NB4 (cell line): ENCODE measurements around the gene SSPN.

Experiments
- MYC ChIP-seq: IDR thresholded peaks from 2 replicates; pipeline ENCODE4 v1.6.1; 2011; ENCODE audit warnings: low read depth, low read length
- POLR2A ChIP-seq: IDR thresholded peaks from 2 replicates; pipeline ENCODE4 v1.6.1; 2011; ENCODE audit warnings: mild to moderate bottlenecking; ENCODE audit not compliant: insufficient read length; ENCODE audit errors: extremely low read depth
- TF ChIP-seq, protein P1 (sequence below): IDR thresholded peaks from one replicate; pipeline ENCODE4 v1.5.1; 2012; ENCODE audit warnings: low read depth, low read length
- TF ChIP-seq, protein P2 (sequence below): IDR thresholded peaks from 2 replicates; pipeline ENCODE4 v1.6.1; 2011; ENCODE audit warnings: low read depth, low read length

GRCh38 chr12:26172539-26172938, 22.8 kb upstream of the SSPN start:
- TF ChIP-seq POLR2A, result no peak
- TF ChIP-seq MYC, result no peak
- TF ChIP-seq, protein P1, sequence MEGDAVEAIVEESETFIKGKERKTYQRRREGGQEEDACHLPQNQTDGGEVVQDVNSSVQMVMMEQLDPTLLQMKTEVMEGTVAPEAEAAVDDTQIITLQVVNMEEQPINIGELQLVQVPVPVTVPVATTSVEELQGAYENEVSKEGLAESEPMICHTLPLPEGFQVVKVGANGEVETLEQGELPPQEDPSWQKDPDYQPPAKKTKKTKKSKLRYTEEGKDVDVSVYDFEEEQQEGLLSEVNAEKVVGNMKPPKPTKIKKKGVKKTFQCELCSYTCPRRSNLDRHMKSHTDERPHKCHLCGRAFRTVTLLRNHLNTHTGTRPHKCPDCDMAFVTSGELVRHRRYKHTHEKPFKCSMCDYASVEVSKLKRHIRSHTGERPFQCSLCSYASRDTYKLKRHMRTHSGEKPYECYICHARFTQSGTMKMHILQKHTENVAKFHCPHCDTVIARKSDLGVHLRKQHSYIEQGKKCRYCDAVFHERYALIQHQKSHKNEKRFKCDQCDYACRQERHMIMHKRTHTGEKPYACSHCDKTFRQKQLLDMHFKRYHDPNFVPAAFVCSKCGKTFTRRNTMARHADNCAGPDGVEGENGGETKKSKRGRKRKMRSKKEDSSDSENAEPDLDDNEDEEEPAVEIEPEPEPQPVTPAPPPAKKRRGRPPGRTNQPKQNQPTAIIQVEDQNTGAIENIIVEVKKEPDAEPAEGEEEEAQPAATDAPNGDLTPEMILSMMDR, result no peak
- TF ChIP-seq, protein P2, sequence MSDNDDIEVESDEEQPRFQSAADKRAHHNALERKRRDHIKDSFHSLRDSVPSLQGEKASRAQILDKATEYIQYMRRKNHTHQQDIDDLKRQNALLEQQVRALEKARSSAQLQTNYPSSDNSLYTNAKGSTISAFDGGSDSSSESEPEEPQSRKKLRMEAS, result no peak
